GM21515 (cell line): ENCODE results near the gene FAM32A.

ENCODE experiments used
- ATAC-seq: cut with Tn5 transposase; IDR thresholded peaks from one replicate; pipeline ENCODE4 v1.9.1; 2021; ENCODE audit not compliant: unreplicated experiment

Gene FAM32A

DNA sequence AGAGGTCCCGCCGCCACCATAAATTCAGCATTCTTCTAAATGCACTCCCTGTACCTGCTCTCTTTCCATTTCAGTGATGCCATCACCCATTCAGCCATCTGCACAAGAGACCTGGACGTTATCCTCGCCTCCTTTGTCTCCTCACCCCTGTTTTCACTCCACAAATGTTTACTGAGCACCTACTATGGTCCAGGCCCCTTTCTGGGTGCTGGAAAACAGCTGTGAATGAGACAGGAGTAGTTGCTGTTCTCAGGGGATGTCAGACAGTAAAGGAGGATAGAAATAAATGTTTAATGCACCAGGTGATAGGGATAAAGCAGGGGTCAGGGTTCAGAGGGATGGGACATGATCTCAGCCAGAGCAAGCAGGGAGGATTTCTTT lies 15.8 kb downstream of the FAM32A start:
- no peak for ATAC-seq

DNA sequence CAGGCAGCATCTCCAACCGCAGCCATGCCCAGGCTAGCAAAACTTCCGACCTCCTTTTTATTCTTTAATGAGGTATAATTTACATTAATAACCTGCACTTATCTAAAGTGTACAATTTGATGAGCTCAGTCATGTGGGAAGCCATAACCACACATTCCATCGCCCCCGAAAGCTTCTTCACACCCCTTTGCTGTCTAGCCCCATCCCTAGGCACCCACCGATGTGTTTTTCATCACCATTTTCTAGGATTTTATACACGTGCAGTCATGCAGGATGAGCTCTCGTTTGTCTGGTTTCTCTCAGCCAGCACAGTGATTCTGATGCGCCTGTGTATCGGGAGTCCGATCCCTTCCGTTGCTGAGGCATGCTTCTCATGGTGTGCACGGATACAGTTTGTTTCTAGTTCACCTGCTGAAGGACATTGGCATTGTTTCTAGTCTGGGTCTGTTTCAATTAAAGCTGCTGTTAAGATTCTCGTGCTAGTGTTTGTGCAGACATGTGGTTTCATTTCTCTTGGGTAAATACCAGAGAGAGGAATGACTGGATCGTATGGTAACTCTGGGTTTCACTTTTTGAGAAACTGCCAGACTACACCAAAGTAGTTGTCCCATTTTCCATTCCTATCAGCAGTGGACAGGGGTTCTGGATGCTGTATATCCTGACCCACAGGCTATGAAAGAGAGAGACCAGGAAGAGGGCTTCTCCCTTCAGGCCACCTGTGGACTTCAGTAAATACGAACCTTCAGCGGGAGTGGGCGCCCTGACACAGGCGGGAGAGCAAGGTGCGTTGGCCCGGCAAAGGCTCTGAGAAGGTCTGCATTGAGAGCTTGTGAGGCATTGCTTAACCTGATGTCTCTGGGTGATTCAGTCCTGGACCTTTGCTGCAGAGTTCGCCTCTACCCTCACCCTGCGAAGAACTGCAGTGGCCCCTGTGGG lies 17.4 kb downstream of the FAM32A start:
- no peak for ATAC-seq

DNA sequence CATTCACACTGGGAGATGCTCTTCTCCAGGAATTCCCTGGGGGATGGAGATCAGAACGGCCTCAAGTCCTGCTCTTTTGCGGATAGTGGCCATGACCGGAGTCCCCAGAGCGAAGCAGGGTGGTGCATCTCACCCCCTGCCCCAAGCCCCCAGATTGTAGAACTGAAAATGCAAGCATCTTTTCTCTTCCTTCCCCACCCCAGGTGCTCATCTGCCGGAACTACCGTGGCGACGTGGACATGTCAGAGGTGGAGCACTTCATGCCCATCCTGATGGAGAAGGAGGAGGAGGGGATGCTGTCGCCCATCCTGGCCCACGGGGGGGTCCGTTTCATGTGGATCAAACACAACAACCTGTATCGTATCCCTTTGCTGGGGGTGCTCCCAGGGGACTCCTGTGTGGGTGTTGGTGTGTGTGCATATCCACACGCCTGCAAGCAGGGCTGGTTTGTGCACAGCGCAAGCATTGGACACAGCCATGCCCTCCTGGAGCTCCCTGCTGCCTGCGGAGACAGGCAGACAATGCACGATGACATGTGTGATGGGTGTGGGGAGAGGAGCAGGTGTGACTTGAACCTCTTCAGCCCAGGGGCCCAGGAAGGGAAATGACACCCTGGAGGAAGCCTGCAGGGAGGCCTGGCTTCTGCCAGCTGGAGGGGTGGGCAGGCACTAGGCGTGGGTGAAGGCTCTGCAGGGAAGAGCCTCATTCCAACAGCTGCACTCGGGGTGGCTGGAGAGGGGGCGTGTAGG lies 18.2 kb downstream of the FAM32A start:
- ATAC-seq: no peak

DNA sequence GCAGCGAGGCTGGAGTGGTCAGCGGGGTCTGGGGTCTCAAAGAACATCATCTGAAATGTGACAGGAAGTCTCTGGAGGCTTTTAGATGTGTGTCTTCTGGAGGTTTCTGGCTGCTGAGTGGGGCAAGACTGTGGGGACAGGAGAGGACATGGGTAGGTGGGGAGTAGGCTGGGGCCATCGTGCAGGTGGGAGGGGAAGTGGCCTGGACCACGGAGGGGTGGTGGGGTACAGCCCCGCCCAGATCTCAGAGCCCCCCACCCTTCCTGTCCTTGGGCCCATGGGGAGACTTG lies 18.7 kb downstream of the FAM32A start:
- ATAC-seq: no peak

DNA sequence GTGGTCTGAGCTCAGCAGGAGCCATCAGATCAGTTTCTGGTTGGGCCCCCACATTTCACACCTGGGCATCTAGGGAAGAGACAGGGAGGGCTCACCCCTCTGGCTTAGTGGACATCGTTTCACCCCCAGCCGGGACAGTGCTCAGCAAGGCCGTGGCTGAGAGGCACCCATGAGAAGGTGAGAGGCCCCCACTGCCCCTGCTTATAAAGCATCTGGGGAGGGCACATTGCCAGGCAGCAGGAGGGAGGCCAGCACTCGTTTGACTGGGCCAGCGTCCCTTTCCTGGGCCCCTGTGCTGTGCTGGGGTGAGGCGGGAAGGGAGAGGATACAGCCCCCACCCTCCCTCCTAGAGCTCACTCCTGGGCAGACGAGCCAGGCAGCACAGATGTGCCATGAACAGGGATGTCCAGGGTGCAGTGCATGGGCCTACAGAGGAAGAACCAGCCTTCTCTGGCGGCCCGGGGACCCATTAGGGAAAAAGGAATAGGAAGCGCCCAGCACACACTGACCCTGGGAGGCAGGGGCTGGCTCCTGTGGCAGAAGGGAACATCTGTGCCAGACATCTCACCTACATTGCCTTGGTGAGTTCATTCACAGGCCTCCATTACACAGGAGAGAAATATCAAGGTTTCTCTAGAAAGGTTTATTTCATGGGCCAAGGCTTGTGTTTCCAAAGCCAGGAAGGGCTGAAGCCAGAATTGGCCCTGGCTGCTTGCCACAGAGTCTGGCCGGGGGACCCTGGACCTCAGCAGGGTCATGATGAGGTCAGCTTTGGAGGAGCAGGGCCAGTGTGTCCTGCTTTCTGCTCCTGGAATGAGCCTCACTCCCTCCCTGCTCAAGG lies 20.2 kb downstream of the FAM32A start:
- ATAC-seq: no peak

DNA sequence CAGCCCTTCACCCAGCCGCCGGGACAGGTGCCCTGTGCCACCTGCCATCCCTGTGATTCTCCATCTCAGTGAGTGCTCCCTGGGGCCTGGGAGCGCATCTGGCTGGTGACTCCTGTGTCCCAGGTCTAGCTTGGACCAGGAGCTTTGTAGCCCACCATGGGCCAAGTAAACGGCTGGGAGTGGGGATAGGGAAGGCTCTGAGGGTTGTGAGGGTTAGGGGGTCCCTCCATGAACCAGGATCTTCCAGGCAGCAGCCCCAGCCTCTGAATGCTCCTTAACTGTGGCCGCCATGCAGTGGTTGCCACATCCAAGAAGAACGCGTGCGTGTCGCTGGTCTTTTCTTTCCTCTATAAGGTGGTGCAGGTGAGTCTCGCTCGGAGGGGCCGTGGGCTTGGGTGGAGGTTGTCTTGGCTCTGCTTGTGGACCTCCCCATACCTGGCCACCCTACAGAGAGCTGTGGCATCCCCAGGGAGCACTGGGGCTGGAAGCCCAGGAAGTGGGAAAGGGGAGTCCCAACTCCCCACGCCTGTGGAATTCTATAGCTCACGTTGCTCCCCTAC lies 20.9 kb downstream of the FAM32A start:
- no peak for ATAC-seq

DNA sequence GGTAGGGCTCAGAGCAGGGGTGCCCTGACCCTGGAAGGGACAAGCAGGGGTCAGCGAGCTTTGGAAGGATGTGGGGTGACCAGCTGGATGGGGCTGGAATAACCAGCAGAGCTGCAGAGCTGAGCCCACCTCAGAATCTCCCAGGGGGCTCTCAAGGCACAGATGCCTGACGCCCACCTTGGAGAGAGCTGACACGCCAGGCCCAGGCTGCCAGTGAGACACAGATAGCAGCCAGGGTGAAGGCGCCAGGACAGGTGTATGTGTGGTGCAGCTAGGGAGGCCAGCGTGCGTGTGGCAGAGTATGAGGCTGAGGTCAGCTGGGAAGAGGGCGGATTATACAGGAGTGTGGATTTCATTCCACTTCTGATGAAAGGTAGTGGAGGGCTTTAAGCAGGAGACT lies 21.4 kb downstream of the FAM32A start:
- ATAC-seq: no peak

DNA sequence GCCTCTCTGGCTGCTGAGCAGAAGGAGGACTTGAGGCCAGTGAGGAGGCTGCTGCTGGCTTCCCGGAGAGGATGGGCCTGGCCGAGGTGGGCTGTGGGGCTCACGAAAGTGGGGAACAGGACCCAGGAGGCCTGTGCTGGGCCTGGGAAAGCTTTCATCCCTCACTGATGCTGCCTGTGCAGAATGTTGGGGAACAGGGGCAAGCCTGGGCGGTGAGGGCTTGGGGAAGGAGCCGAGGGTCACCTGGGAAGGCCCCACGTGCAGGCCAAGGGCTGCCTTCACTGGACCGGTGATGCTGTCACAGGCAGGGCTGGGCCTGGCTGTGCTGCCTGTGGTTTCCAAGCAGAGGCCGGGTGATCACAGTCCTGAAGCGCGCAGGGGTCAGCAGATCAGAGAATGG lies 21.9 kb downstream of the FAM32A start:
- ATAC-seq: no peak

DNA sequence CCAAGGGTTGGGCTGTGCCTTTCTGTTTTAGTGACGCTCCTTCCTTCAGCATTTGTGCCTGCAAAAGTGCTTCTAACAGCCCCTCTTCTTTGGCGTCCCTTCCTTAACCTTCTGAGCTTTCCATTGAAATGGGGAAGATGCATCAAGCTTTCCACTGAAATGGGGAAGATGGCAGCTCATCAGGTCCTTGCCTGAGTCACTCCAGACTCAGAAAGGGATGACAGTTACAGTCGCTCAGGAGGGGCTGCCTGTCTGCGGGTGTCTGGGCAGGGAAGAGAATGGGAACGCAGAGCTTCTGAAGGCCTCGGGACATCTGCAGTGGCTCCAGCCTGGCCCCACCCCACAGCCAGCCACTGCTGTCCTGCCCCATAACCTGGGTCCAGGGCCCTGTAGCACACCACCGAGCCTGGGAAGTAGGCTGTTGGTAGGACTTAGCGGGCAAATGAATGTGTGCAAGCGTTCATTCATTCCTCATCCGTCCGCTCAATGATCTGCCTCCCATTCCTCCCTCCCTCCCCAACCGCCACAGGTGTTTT lies 22.3 kb downstream of the FAM32A start:
- ATAC-seq: no peak

DNA sequence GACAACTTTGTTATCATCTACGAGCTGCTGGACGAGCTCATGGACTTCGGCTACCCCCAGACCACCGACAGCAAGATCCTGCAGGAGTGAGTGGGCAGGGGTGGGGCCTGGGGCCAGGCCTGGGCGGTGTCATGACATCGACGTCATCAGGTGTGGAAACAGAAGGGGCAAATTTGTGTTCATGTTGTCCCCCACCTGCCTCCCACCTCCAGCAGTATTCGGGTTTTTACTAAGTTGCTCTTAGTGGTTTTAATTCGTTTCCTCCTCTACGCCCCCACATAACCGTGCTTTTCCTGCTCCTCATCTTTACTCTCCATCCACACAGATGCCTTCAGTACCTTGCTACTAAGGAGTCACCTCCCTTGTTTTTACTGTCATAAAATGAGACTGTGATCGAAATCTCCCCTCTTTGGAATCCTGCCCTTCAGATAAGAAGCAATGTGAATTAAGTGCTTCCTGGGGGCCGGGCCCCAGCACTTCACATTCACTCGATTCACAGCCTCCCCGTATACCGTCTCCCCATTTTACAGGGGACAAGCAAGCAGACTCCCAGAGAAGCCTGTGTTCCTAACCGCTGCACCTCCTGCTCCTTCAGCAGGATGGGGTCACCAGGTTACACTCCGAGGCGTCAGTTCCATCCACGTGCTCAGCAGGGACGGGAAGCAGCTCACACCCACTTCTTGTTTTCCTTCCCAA lies 23.0 kb downstream of the FAM32A start:
- ATAC-seq: no peak

DNA sequence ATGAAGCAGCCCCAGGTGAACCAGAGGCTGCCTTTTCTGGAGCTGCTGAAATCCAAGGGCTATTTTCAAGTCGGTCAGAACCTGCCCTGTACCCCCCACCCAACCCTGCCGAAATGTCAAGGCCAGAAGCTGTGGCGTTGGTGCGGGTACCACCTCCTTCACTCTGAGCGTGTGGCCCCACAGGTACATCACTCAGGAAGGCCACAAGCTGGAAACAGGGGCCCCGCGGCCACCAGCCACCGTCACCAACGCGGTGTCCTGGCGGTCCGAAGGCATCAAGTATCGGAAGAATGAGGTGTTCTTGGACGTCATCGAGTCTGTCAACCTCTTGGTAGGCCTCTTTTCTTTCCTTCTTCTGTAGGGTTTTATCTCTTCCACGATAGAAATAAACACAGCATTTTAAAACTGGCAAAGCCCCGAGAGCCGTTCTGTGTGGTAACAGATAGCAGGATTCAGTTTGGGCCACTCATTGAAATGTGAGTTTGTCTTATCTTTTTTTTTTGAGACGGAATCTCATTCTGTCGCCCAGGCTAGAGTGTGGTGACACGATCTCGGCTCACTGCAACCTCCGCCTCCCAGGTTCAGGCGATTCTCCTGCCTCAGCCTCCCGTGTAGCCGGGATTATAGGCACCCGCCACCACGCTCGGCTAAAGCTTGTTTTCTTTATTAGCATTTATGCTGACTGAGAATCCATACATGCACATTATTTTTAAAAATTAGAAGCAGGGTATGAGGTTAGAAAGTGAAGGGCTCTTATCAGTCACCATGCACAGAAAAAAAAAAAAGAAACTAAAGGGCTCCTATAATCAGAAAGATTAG lies 23.8 kb downstream of the FAM32A start:
- ATAC-seq: no peak

DNA sequence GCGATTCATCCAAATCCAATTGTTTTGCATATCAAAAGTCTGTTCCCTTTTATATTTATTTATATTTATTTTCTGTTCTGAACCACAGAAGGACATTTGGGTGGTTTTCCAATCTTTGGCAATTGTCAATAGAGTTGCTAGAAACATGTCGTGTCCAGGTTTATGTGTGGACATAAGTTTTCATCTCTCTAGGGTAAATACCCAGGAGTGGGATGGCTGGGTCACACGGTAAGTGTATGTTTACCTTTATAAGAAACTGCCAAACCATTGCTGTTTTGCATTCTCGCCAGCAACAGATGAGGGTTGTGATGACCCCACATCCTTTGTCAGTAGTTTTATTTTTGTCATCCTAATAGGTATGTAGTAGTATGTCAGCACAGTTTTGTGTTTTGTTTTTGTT lies 25.0 kb downstream of the FAM32A start:
- no peak for ATAC-seq

DNA sequence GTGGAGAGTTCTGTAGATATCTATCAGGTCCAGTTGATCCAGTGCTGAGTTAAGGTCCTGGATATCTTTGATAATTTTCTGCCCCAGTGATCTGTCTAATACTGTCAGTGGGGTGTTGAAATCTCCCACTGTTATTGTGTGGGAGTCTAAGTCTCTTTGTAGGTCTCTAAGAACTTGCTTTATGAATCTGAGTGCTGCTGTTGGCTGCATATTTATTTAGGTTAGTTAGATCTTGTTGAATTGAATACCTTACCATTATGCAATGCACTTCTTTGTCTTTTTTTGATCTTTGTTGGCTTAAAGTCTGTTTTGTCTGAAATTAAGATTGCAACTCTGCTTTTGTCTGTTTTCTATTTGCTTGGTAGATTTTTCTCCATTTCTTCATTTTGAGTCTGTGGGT lies 27.9 kb downstream of the FAM32A start:
- ATAC-seq: no peak

DNA sequence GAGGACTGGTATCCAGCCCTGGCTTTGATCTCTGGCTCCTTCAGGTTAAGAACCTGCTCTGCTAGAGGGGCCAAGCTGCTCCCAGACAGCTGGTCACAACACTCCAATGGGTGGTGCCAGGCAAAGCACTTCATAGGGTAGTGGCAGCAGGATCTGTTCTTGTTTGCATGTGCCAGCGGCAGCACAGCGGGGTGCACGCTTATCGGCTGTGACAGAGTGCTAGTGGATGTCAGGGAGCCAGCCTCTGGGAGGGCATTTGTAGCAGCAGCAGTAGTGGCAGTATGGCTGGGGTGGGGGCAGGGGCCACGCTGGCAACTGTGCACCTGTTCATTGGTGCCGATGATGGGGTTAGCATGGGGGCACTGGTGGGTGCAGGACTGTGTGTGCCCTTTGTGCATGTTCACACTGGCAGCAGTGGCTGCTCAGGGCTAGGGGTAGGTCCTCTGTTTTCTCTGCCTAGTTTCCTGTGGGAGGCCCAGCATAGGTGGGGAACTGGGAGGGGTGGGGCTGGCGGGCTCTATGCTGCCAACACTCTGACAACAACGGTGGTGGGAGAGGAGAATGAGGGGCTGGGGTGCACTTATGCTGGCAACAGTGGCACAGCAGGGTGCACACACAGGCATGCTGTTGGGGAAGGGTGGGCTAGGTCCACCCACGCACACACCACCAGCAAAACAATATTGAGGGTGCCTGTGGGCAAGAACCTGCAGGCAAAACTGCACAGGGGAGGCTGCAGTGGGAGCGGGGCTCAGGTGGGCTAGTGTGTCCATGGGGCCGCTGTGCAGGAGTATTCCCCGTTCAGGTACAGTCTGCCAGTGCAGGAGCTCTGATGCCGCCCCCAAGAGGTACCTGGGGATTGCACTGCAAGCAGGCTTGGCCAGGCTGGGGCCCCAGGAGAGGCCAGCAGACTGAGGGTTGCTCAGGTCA lies 31.8 kb downstream of the FAM32A start:
- no peak for ATAC-seq

DNA sequence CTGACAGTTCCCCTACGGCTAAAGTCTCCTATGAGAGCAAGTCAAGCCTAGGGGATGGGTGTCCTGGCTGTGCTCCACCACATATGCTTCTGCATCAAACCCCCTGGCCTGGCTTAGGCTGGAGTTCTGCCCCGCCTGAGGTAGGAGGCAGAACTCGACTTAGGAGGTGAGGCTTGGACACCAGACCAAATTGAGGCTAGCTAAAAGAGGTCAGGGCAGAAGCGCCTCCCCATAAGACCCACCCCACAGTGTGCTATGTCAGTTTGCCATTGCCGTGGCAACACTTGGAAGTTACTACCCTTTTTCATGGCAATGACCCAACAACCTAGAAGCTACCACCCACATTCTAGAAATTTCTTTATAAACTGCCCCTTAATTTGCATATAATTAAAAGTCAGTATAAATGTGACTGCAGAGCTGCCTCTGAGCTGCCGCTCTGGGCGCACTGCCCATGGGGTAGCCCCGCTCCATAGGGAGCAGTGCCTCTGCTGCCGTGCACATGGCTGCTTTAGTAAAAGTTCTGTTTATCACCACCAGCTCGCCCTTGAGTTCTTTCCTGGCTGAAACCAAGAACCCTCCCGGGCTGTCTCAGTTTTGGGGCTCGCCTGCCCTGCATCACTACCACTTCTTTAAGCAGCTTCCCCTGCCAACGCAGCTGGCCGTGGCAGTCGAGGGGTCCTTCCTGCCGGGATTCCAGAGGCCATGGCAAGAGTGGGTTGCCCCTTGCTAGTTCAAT lies 32.7 kb downstream of the FAM32A start:
- no peak for ATAC-seq

DNA sequence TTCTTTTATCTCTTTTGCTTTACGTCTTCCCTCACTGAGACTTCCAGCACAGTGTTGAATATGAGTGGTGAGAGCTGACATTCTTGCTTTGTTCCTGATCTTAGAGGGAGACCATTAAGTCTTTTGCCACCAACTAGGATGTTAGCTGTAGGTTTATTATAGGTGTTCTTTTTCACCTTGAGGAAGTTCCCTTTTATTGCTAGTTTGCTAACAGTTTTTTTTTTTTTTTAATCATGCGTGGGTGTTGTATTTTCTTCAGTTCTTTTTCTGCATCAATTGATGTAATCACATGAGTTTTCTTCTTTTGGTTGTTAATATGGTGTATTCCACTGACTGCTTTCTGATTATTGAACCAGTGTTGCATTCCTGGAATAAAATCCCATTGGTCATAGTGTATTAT lies 33.6 kb downstream of the FAM32A start:
- no peak for ATAC-seq

DNA sequence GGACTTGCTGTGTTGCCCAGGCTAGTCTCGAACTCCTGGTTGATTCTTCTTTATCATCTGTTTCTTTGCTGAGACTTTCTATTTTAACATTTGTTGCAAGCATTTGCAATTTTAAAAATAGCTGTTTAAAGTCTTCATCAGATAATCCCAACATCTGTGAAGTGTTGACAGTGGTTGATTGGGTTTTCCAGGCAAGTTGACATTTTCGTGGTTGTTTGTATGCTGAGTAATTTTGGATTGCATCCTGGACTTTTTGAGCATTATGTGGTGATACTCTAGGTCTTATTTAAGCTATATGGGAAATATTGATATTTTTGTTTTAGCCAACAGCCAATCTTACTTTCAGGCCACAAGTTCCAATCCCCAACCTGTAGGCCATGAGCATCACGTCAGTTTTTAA lies 37.6 kb downstream of the FAM32A start:
- no peak for ATAC-seq

DNA sequence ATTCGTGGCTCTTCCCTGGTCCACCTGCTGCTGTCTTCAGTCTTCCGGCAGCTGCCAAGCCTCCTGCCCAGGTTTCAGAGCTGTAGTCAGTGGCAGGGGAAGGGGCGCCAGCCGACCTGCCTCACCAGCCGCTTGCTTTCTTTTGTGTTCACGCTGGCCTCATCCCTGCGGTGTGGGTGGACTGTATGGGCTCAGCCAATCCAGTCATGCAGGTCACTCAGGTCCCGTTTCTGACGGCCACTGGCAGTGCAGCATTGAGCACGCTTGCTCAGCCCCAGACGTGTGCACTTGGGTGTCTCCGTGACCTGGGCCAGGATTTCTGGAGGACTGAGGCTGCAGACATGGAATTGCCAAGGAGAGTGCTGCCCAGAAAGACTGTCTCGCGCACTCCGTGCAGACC lies 38.5 kb downstream of the FAM32A start:
- no peak for ATAC-seq
